Spleen (tissue), 11 donors: ENCODE data around the gene ANAPC7. TPM values are rescaled to one million over a fixed set of nuclear protein-coding genes. Genes with fewer than 3 reads are reported as not detected.

Source experiments
- DNase-seq: peaks from one replicate; pipeline ENCODE4 v3.0.0-alpha.2; 2020
- H3K27ac ChIP-seq, 8 donors: fragments of 200-600 bp; sonication (generic) in 7 of 8; 1 replicate in 4 of 8; 2 replicates in 4 of 8; pipeline versions ENCODE4 v1.5.0 to v1.8.0; 2016 to 2021; ENCODE audit warnings: inconsistent platforms in 4 of 8, mild to moderate bottlenecking in 4 of 8, moderate library complexity in 1 of 8
- H3K27me3 ChIP-seq, 7 donors: fragments of 200-600 bp; sonication (generic) in 6 of 7; replicated peaks in 1 of 7; 1 replicate in 4 of 7; 2 replicates in 3 of 7; pipeline versions ENCODE4 v1.5.0 to v1.8.0; 2016 to 2021; ENCODE audit warnings: inconsistent platforms in 3 of 7, mild to moderate bottlenecking in 1 of 7
- H3K36me3 ChIP-seq, 6 donors: fragments of 200-600 bp; sonication (generic) in 5 of 6; 1 replicate in 4 of 6; 2 replicates in 2 of 6; pipeline versions ENCODE4 v1.5.0 to v1.8.0; 2016 to 2021; ENCODE audit warnings: inconsistent platforms in 2 of 6
- H3K4me1 ChIP-seq, 6 donors: fragments of 200-600 bp; sonication (generic) in 5 of 6; 1 replicate in 3 of 6; 2 replicates in 3 of 6; pipeline versions ENCODE4 v1.5.0 to v1.8.0; 2016 to 2021; ENCODE audit warnings: inconsistent platforms in 3 of 6
- H3K4me3 ChIP-seq, 8 donors: fragments of 200-600 bp; sonication (generic) in 7 of 8; 1 replicate in 4 of 8; 2 replicates in 4 of 8; pipeline versions ENCODE4 v1.5.0 to v1.8.0; 2016 to 2021; ENCODE audit warnings: inconsistent platforms in 4 of 8, mild to moderate bottlenecking in 4 of 8, moderate library complexity in 2 of 8
- H3K9me3 ChIP-seq, 8 donors: fragments of 200-600 bp; sonication (generic) in 7 of 8; 1 replicate in 4 of 8; 2 replicates in 4 of 8; pipeline versions ENCODE4 v1.5.0 to v1.8.0; 2016 to 2021; ENCODE audit warnings: inconsistent platforms in 4 of 8
- POLR2A ChIP-seq, 3 donors: fragments of 450-650 bp; IDR thresholded peaks; one replicate each; pipeline ENCODE4 v1.5.1; 2017; ENCODE audit warnings: antibody characterized with exemption in 3 of 3, mild to moderate bottlenecking in 1 of 3
- POLR2AphosphoS5 ChIP-seq, 3 donors: sonication (generic); formaldehyde crosslinking; IDR thresholded peaks; one replicate each; pipeline ENCODE4 v1.5.1; 2017; ENCODE audit warnings: antibody characterized with exemption in 3 of 3
- WGBS, 5 donors: extraction: QIAGEN DNeasy Blood & Tissue Kit in 3 of 5; methylation state at CpG; one replicate each; pipeline versions ENCODE4 v1.1.5 to v1.1.7; 2013 to 2018; 5-methylcytosine and 5-hydroxymethylcytosine counted together
- intact Hi-C: fragments of 100-400 bp; cut with DNase I; formaldehyde crosslinking; loops from one replicate; pipeline ENCODE4 v1.15.0; 2023; ENCODE audit warnings: low total_unique reads
- polyA plus RNA-seq, 3 donors: library from polyadenylated mRNA; stranded (reverse); fragments of 200-250 nt; gene quantifications; one replicate each; pipeline ENCODE4 v1.2.1, GENCODE V29; 2013
- total RNA-seq, 7 donors: library from RNA; depleted of rRNA in 3 of 7; stranded (reverse); fragments of >200 nt in 3 of 7; fragmentation: NEBNext Ultra II Directional in 4 of 7; extraction: Animal tissue kit (Norgen Biotek cat#: 25700) in 4 of 7; gene quantifications; one replicate each; pipeline versions ENCODE4 v1.1.0 to v1.2.1, GENCODE V29; 2016 to 2021
- TF ChIP-seq, protein P1 (sequence below), 11 experiments: fragments of 200-600 bp in 7 of 11; fragments of 450-650 bp in 4 of 11; sonication (generic) in 4 of 11; IDR thresholded peaks in 8 of 11; conservative IDR thresholded peaks in 3 of 11; 1 replicate in 7 of 11; 2 replicates in 4 of 11; pipeline versions ENCODE4 v1.4.0 to v1.8.0; 2016 to 2021; ENCODE audit warnings: antibody characterized with exemption in 11 of 11, inconsistent platforms in 4 of 11, mild to moderate bottlenecking in 1 of 11
- donor health status: healthy with polysubstance abuse.
- donor health status: DM: no; HTN: no; CAD: no; lungs with moderate emphysema.
- donor health status: DM: no; HTN: no; CAD: no.
- donor health status: Bipolar disorder and iron deficiency.
- donor health status: healthy.
- donor health status: DM: no; HTN: no; CAD: no.
- donor health status: DM: yes; HTN: yes; CAD: no.

Gene ANAPC7
- total and polyA plus RNA-seq, 10 donors, result 32.2 to 78.0 (median 50.3) TPM

DNA sequence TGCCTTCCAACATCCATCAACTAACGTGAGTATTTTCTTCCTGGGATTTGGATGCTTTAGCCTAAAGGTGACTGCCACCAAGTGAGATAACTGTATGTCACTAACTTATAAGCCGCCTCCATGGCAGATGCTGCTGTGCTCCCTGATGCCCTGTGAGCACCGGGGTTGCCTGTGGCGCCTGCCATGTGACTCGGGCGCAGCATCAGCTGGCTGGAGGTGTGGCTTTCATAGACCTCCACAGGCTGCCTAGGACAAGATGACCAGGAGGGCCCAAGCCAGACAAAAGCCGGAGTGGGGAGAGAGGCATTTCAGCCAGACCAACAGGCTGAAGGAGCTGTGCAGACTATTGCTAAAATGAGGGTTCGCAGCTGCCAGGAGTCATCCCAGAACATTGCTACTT, 55.7 kb downstream of the ANAPC7 start:
- H3K4me3 ChIP-seq, result no peak overlapping the region
- peaks cover 0 to 25% (median 15%) of the 10 kb centered on the region in 6 donors for H3K4me1 ChIP-seq
- intact Hi-C loops, result no loop called here
- H3K9me3 ChIP-seq, result no peaks in the 10 kb centered on the region
- peaks cover 4 to 85% (median 68%) of the 10 kb centered on the region in 6 donors for H3K36me3 ChIP-seq
- TF ChIP-seq POLR2A (IDR thresholded peaks at IDR 0.05) (no peak), POLR2AphosphoS5 (IDR thresholded peaks at IDR 0.05) (peak in 1 of 3 donors; percentile 55)
- TF ChIP-seq, protein P1, sequence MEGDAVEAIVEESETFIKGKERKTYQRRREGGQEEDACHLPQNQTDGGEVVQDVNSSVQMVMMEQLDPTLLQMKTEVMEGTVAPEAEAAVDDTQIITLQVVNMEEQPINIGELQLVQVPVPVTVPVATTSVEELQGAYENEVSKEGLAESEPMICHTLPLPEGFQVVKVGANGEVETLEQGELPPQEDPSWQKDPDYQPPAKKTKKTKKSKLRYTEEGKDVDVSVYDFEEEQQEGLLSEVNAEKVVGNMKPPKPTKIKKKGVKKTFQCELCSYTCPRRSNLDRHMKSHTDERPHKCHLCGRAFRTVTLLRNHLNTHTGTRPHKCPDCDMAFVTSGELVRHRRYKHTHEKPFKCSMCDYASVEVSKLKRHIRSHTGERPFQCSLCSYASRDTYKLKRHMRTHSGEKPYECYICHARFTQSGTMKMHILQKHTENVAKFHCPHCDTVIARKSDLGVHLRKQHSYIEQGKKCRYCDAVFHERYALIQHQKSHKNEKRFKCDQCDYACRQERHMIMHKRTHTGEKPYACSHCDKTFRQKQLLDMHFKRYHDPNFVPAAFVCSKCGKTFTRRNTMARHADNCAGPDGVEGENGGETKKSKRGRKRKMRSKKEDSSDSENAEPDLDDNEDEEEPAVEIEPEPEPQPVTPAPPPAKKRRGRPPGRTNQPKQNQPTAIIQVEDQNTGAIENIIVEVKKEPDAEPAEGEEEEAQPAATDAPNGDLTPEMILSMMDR (IDR thresholded peaks at IDR 0.05 in 8 of 11, conservative IDR thresholded peaks at IDR 0.05 in 3 of 11), result no peak
- H3K27ac ChIP-seq, result no peak overlapping the region
- no peaks in the 10 kb centered on the region for H3K27me3 ChIP-seq
- WGBS, 5 donors, result 94 to 98% (median 95%) methylated on average over 8 of the region's 8 CpGs
- DNase-seq, result no peak

DNA sequence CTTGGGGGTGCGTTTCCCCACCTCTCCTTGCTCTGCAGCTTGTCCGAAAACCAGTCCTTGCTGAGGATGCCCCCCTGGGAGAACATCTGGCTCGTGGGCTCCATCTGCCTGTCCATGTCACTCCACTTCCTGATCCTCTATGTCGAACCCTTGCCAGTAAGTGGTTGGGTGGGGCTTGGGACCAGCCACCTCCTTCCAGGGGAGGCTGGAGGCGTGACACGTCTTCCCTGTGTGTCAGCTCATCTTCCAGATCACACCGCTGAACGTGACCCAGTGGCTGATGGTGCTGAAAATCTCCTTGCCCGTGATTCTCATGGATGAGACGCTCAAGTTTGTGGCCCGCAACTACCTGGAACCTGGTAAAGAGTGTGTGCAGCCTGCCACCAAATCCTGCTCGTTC, 57.5 kb downstream of the ANAPC7 start:
- Histone ChIP-seq H3K27ac (peak overlapping the region in 2 of 8 donors; percentile 10 to 31), H3K36me3 (peaks cover 8 to 97% (median 85%) of the 10 kb centered on the region in 6 donors), H3K27me3 (no peaks in the 10 kb centered on the region), H3K4me1 (peaks cover 0 to 25% (median 15%) of the 10 kb centered on the region in 6 donors), H3K4me3 (no peak overlapping the region), H3K9me3 (no peaks in the 10 kb centered on the region)
- no peak for DNase-seq
- intact Hi-C loops, result no loop called here
- WGBS, 5 donors, result 84 to 89% (median 86%) methylated on average over 8 to 12 of the region's 12 CpGs
- TF ChIP-seq POLR2A (IDR thresholded peaks at IDR 0.05), result no peak
- TF ChIP-seq, protein P1 (IDR thresholded peaks at IDR 0.05 in 8 of 11, conservative IDR thresholded peaks at IDR 0.05 in 3 of 11), result no peak
- TF ChIP-seq POLR2AphosphoS5 (IDR thresholded peaks at IDR 0.05), result no peak

DNA sequence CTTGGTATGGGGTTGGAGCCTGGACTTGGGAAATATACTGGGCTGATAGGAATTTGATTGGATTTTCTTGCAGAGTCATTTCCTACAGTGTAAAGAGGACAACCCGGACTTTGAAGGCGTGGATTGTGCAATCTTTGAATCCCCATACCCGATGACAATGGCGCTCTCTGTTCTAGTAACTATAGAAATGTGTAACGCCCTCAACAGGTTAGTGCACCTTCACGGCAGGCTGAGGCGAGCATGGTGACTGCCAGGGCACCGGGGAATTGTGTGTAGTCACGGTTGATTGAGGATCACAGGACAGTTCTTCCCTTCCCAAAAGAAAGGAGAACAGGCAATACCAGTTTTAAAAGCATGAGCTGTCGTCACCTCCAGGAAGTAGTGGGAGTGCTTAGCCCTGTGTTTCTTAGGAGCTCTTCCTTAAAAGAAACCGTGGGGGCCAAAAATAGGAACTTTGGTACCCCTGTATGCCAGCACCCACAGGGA, 58.3 kb downstream of the ANAPC7 start:
- intact Hi-C loops, result no loop called here
- no peaks in the 10 kb centered on the region for H3K9me3 ChIP-seq
- H3K4me1 ChIP-seq, result peaks cover 0 to 22% (median 14%) of the 10 kb centered on the region in 6 donors
- 51 to 77% (median 63%) methylated on average over 11 of the region's 11 CpGs for WGBS, 5 donors
- no peaks in the 10 kb centered on the region for H3K27me3 ChIP-seq
- TF ChIP-seq POLR2AphosphoS5 (IDR thresholded peaks at IDR 0.05), result no peak
- TF ChIP-seq, protein P1 (IDR thresholded peaks at IDR 0.05 in 8 of 11, conservative IDR thresholded peaks at IDR 0.05 in 3 of 11), result no peak
- no peak for TF ChIP-seq POLR2A (IDR thresholded peaks at IDR 0.05)
- peak overlapping the region in 2 of 8 donors; percentile 31 to 40 for H3K27ac ChIP-seq
- H3K36me3 ChIP-seq, result peaks cover 11 to 97% (median 92%) of the 10 kb centered on the region in 6 donors
- no peak overlapping the region for H3K4me3 ChIP-seq
- DNase-seq, result no peak

DNA sequence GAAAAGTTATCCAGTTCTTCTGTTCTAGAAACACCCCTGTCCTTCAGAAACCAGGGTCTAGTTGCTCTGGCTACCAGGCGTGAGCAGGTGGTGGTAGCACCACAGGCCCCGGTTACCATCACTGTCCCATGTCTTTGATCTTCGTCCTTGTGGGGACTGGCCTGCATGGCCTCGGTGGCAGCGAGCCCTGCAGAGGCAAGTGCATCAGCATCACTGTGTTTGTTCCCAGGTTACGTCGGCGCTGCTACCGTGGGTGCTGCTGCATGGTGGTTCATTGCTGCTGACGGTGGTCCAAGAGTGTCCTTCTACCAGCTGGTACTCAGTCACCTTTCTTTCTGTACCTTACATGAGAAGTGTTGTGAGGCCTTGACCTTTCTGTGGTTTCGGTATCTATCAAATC, 58.9 kb downstream of the ANAPC7 start:
- intact Hi-C loops, result no loop called here
- Histone ChIP-seq H3K36me3 (peaks cover 11 to 100% (median 97%) of the 10 kb centered on the region in 6 donors), H3K27me3 (no peaks in the 10 kb centered on the region), H3K4me1 (peaks cover 0 to 18% (median 11%) of the 10 kb centered on the region in 6 donors), H3K27ac (peak overlapping the region in 2 of 8 donors; percentile 31 to 40), H3K9me3 (no peaks in the 10 kb centered on the region), H3K4me3 (no peak overlapping the region)
- no peak for DNase-seq
- TF ChIP-seq POLR2AphosphoS5 (IDR thresholded peaks at IDR 0.05) (no peak), POLR2A (IDR thresholded peaks at IDR 0.05) (no peak)
- TF ChIP-seq, protein P1 (IDR thresholded peaks at IDR 0.05 in 8 of 11, conservative IDR thresholded peaks at IDR 0.05 in 3 of 11), result no peak
- WGBS, 5 donors, result 93 to 97% (median 95%) methylated on average over 11 of the region's 11 CpGs
